Breast epithelium (tissue), 4 donors: Measurements from ENCODE around the gene POFUT2. TPM values are rescaled to one million over a fixed set of nuclear protein-coding genes. Genes with fewer than 3 reads are reported as not detected.
A peak's percentile ranks its signal among the peaks of the same experiment; 100 is the strongest.

ENCODE experiments used
- DNase-seq, 2 donors: peaks; one replicate each; pipeline ENCODE4 v3.0.0-alpha.2; 2019; ENCODE audit warnings: low spot score in 2 of 2
- H3K27ac ChIP-seq, 2 donors: fragments of 200-600 bp; sonication (generic) in 1 of 2; one replicate each; pipeline ENCODE4 v1.5.1; 2016 to 2019; ENCODE audit warnings: mild to moderate bottlenecking in 1 of 2
- H3K27me3 ChIP-seq, 2 donors: fragments of 200-600 bp; sonication (generic) in 1 of 2; one replicate each; pipeline versions ENCODE4 v1.5.1 to v1.6.0; 2017 to 2019; ENCODE audit warnings: control low read depth in 1 of 2, mild to moderate bottlenecking in 1 of 2
- H3K36me3 ChIP-seq: fragments of 200-600 bp; one replicate; pipeline ENCODE4 v1.5.1; 2019
- H3K4me1 ChIP-seq, 2 donors: fragments of 200-600 bp; sonication (generic); one replicate each; pipeline ENCODE4 v1.5.1; 2016 to 2019; ENCODE audit warnings: control low read depth in 1 of 2
- H3K4me3 ChIP-seq, 3 donors: fragments of 200-600 bp; sonication (generic); 1 replicate in 2 of 3; 2 replicates in 1 of 3; pipeline ENCODE4 v1.5.1; 2016 to 2019; ENCODE audit warnings: mild to moderate bottlenecking in 3 of 3, moderate library complexity in 2 of 3
- H3K9me3 ChIP-seq, 2 donors: fragments of 200-600 bp; sonication (generic) in 1 of 2; one replicate each; pipeline ENCODE4 v1.5.1; 2016 to 2019; ENCODE audit warnings: control low read depth in 1 of 2
- POLR2A ChIP-seq: fragments of 450-650 bp; IDR thresholded peaks from one replicate; pipeline ENCODE4 v1.6.1; 2016; ENCODE audit warnings: antibody characterized with exemption, mild to moderate bottlenecking, moderate library complexity
- POLR2AphosphoS5 ChIP-seq, 3 donors: sonication (generic); formaldehyde crosslinking; IDR thresholded peaks; one replicate each; pipeline ENCODE4 v1.6.1; 2017; ENCODE audit warnings: antibody characterized with exemption in 3 of 3
- intact Hi-C: fragments of 100-400 bp; cut with DNase I; formaldehyde crosslinking; loops from one replicate; pipeline ENCODE4 v1.15.1; 2023; ENCODE audit warnings: low total_unique reads
- total RNA-seq, 3 donors: library from RNA; depleted of rRNA; stranded (reverse); fragments of >200 nt; gene quantifications; one replicate each; pipeline ENCODE4 v1.1.0, GENCODE V29; 2016
- TF ChIP-seq, protein P1 (sequence below), 3 donors: fragments of 450-650 bp; IDR thresholded peaks; one replicate each; pipeline ENCODE4 v1.5.1; 2016 to 2017; ENCODE audit warnings: antibody characterized with exemption in 3 of 3, mild to moderate bottlenecking in 3 of 3, moderate library complexity in 3 of 3

POFUT2 gene
- total RNA-seq, 3 donors from 2014 or later: 20.0 to 22.9 (median 22.1) TPM

DNA sequence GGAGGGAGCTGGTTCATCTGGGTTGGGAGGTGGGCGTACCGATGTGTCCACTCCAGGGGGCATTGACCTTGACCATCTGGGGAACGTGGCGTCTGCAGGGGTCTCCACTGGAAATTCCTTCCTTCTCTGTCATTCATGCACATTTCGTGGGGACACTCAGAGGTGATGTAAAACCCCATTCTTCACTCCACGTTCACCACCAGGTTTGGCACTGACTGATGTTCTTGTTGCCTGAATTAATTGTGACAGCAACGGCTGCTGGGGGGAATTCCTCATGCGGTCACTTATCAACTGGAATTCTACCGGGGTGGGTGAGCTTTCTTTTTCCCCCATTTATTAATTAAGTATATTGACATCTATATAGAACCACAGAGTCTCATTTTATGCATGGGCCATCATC is 18.1 kb upstream of the POFUT2 start:
- H3K4me3 ChIP-seq: no peak overlapping the region
- TF ChIP-seq POLR2AphosphoS5 (IDR thresholded peaks at IDR 0.05) (no peak), POLR2A (no peak)
- TF ChIP-seq, protein P1, sequence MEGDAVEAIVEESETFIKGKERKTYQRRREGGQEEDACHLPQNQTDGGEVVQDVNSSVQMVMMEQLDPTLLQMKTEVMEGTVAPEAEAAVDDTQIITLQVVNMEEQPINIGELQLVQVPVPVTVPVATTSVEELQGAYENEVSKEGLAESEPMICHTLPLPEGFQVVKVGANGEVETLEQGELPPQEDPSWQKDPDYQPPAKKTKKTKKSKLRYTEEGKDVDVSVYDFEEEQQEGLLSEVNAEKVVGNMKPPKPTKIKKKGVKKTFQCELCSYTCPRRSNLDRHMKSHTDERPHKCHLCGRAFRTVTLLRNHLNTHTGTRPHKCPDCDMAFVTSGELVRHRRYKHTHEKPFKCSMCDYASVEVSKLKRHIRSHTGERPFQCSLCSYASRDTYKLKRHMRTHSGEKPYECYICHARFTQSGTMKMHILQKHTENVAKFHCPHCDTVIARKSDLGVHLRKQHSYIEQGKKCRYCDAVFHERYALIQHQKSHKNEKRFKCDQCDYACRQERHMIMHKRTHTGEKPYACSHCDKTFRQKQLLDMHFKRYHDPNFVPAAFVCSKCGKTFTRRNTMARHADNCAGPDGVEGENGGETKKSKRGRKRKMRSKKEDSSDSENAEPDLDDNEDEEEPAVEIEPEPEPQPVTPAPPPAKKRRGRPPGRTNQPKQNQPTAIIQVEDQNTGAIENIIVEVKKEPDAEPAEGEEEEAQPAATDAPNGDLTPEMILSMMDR (IDR thresholded peaks at IDR 0.05): no peak
- no peaks in the 10 kb centered on the region for H3K27me3 ChIP-seq
- H3K27ac ChIP-seq: peak overlapping the region in 1 of 2 donors; percentile 58
- intact Hi-C loops: no loop called here
- DNase-seq: no peak
- H3K36me3 ChIP-seq: no peaks in the 10 kb centered on the region
- H3K9me3 ChIP-seq: no peaks in the 10 kb centered on the region
- peaks cover 3 to 5% of the 10 kb centered on the region in 2 donors for H3K4me1 ChIP-seq

DNA sequence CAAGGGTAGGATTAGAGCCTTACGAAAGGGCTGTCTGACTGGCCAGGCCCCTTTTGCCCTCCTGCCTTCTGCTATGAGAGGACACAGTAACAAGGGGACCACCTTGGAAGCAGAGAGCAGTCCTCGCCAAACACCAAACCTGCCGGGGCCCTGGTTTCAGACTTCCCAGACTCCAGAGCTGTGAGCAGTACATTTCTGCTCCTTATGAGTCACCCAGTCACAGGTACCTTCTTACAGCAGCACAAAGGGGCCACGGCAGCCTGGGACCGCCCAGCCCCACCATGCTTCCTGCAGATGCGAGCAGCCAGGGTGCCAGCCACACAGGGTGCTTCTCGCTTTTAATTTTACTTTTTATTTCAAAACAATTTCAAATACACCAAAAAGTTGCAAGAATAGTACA is 17.2 kb upstream of the POFUT2 start:
- no peaks in the 10 kb centered on the region for H3K27me3 ChIP-seq
- TF ChIP-seq POLR2A: no peak
- no peak for TF ChIP-seq POLR2AphosphoS5 (IDR thresholded peaks at IDR 0.05)
- TF ChIP-seq, protein P1 (IDR thresholded peaks at IDR 0.05): no peak
- H3K4me3 ChIP-seq: no peak overlapping the region
- H3K36me3 ChIP-seq: no peaks in the 10 kb centered on the region
- peaks cover 3 to 5% of the 10 kb centered on the region in 2 donors for H3K4me1 ChIP-seq
- no peak overlapping the region for H3K27ac ChIP-seq
- no peak for DNase-seq
- intact Hi-C loops: no loop called here
- no peaks in the 10 kb centered on the region for H3K9me3 ChIP-seq

DNA sequence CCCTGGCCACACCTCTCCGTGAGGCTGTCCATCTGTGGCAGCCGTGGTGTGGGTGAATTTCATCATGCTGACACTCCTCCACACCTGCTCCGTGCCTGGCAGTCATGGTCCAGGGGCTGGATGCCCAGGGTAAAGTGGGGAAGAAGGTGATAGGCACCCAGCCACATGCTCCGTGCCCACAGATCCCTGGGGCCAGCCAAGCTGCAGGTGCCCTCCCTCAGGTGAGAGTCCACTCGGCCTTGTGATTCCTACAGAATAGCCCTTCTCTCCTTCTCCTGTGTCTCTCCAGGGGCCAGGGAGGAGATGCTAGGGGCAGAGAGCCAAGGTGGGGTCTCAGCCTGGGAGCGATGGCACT is 16.8 kb upstream of the POFUT2 start:
- no peak for DNase-seq
- Histone ChIP-seq H3K36me3 (no peaks in the 10 kb centered on the region), H3K4me1 (peaks cover 3 to 5% of the 10 kb centered on the region in 2 donors), H3K27me3 (no peaks in the 10 kb centered on the region), H3K27ac (no peak overlapping the region), H3K4me3 (no peak overlapping the region), H3K9me3 (no peaks in the 10 kb centered on the region)
- TF ChIP-seq POLR2A: no peak
- TF ChIP-seq, protein P1 (IDR thresholded peaks at IDR 0.05): no peak
- TF ChIP-seq POLR2AphosphoS5 (IDR thresholded peaks at IDR 0.05): no peak
- intact Hi-C loops: no loop called here

- TF ChIP-seq, protein P1 (IDR thresholded peaks at IDR 0.05): no peak
- TF ChIP-seq POLR2A (no peak), POLR2AphosphoS5 (IDR thresholded peaks at IDR 0.05) (no peak)
- H3K27ac ChIP-seq: peak overlapping the region in 1 of 2 donors; percentile 38
- DNase-seq: no peak
- H3K4me3 ChIP-seq: no peak overlapping the region
- H3K4me1 ChIP-seq: peaks cover 3 to 5% of the 10 kb centered on the region in 2 donors
- no peaks in the 10 kb centered on the region for H3K36me3 ChIP-seq
- H3K27me3 ChIP-seq: no peaks in the 10 kb centered on the region
- intact Hi-C loops: no loop called here
- H3K9me3 ChIP-seq: no peaks in the 10 kb centered on the region
Measured at GRCh38 chr21:45303751-45304475, 16.2 kb upstream of the POFUT2 start.

- intact Hi-C loops: no loop called here
- TF ChIP-seq, protein P1 (IDR thresholded peaks at IDR 0.05): no peak
- no peak for TF ChIP-seq POLR2AphosphoS5 (IDR thresholded peaks at IDR 0.05)
- TF ChIP-seq POLR2A: no peak
- Histone ChIP-seq H3K9me3 (no peaks in the 10 kb centered on the region), H3K36me3 (no peaks in the 10 kb centered on the region), H3K27ac (peak overlapping the region in 1 of 2 donors; percentile 92), H3K4me1 (peaks cover 3 to 5% of the 10 kb centered on the region in 2 donors), H3K27me3 (no peaks in the 10 kb centered on the region), H3K4me3 (no peak overlapping the region)
- no peak for DNase-seq
Measured at GRCh38 chr21:45303091-45303615, 15.5 kb upstream of the POFUT2 start.
